ENCODE results near the gene SCRN1.

- no peak for TF ChIP-seq ZNF777 (CRISPR knock-in tag; IDR thresholded peaks at IDR 0.05)
- TF ChIP-seq HMGXB4 (CRISPR knock-in tag; IDR thresholded peaks at IDR 0.05; ENCODE audit: borderline replicate concordance in 1 of 2, low read depth in 1 of 2), result no peak
- no peak for TF ChIP-seq KIAA2018 (CRISPR knock-in tag; IDR thresholded peaks at IDR 0.05; ENCODE audit: borderline replicate concordance)
- no peak for TF ChIP-seq MBD4 (IDR thresholded peaks at IDR 0.05; ENCODE audit: borderline replicate concordance, low read length)
- no peak for TF ChIP-seq ZNF407 (CRISPR knock-in tag; IDR thresholded peaks at IDR 0.05; ENCODE audit: not compliant biosample characterization)
- TF ChIP-seq GZF1 (CRISPR knock-in tag; IDR thresholded peaks at IDR 0.05), result no peak
These were observed 68.1 kb downstream of the SCRN1 start for GRCh38 chr7:29921404-29922010.

Data from HepG2 (cell line).